Kidney epithelial cell (primary cell): ENCODE results near the gene CENATAC. TPM values are rescaled to one million over a fixed set of nuclear protein-coding genes. Genes with fewer than 3 reads are reported as not detected.

ENCODE experiments used
- DNase-seq: peaks from one replicate; pipeline ENCODE4 v3.0.0-alpha.2; 2010; ENCODE audit warnings: low read depth
- H3K27me3 ChIP-seq: 2 replicates; pipeline ENCODE4 v1.6.0; 2011; ENCODE audit warnings: low read length; ENCODE audit not compliant: control insufficient read depth, insufficient read depth
- H3K36me3 ChIP-seq: 2 replicates; pipeline ENCODE4 v1.5.1; 2011; ENCODE audit warnings: low read length; ENCODE audit not compliant: control insufficient read depth, insufficient read depth
- H3K4me3 ChIP-seq: 2 replicates; pipeline ENCODE4 v1.5.1; 2011; ENCODE audit warnings: low read depth, mild to moderate bottlenecking, control low read depth, low read length
- total RNA-seq: library from RNA; depleted of rRNA; stranded (reverse); fragments of >200 nt; gene quantifications from 2 replicates; pipeline ENCODE4 v1.2.3, GENCODE V29; 2015
- TF ChIP-seq, protein P1 (sequence below): IDR thresholded peaks from 2 replicates; pipeline ENCODE4 v1.5.1; 2011; ENCODE audit warnings: mild to moderate bottlenecking, moderate library complexity, low read length, control low read depth, inconsistent platforms; ENCODE audit not compliant: insufficient read depth, poor library complexity, severe bottlenecking

Gene CENATAC
- total RNA-seq, 1 donor from 2014 or later = 25.4 TPM

DNA sequence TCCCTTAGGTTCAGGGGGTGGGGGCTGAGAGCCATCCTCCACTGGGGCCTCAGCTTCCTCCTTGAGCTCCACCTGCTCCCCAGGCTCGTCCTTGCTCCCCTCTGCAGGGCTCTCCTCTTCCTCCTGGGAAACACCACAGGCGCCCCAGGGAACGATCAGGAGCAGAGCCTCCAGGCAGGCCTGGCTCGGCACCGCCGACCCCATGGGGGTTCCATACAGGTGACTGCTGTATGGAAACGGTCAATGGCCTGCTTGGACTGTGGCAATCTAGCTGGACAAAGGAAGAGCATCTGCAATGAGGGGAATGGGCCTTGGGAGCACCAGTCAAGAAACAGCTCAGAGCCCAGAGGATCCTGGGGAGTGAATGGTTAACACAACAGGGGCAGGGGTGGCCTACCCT is 51.1 kb downstream of the CENATAC start:
- peaks cover 11% of the 10 kb centered on the region for H3K36me3 ChIP-seq
- no peaks in the 10 kb centered on the region for H3K27me3 ChIP-seq
- TF ChIP-seq, protein P1, sequence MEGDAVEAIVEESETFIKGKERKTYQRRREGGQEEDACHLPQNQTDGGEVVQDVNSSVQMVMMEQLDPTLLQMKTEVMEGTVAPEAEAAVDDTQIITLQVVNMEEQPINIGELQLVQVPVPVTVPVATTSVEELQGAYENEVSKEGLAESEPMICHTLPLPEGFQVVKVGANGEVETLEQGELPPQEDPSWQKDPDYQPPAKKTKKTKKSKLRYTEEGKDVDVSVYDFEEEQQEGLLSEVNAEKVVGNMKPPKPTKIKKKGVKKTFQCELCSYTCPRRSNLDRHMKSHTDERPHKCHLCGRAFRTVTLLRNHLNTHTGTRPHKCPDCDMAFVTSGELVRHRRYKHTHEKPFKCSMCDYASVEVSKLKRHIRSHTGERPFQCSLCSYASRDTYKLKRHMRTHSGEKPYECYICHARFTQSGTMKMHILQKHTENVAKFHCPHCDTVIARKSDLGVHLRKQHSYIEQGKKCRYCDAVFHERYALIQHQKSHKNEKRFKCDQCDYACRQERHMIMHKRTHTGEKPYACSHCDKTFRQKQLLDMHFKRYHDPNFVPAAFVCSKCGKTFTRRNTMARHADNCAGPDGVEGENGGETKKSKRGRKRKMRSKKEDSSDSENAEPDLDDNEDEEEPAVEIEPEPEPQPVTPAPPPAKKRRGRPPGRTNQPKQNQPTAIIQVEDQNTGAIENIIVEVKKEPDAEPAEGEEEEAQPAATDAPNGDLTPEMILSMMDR = no peak

DNA sequence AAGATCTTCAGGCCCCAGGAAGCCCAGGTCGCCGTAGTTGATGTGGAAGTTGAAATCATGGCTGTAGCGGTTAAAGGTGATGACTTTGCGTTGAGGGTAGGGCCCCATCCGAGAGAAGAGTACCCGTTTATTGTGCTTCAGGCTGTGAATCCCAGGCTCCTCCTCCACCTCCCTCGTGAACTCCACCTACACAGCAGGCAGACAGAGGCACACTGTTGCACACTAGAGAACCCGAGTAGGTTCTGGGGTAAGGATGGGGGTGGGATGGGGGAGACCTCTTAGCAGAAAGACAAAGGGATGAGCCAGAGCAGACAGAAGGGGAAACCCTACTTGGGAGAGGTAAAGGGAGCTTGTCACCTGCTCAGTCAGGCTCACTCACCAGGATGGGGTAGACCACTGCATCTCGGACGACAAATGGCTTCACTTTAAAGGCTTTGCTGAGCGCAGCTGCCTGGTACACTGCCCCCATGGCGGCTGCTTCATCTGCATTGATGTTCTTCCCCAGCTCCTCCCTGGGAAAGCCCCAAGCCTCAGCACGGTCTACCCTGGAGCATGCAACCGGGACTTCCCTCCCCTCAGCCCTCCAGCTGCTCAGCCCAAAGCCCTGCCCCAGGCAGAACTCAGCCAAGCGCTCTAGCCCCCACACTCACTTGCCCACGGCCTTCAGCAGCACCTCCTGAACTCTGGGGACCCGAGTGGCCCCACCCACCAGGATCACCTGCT is 53.7 kb downstream of the CENATAC start:
- DNase-seq = no peak
- H3K27me3 ChIP-seq = no peaks in the 10 kb centered on the region
- TF ChIP-seq, protein P1 = no peak
- H3K4me3 ChIP-seq = no peak overlapping the region
- peaks cover 7% of the 10 kb centered on the region for H3K36me3 ChIP-seq

More for the DNA sequence above, 51.1 kb downstream of the CENATAC start:
- DNase-seq = no peak
- no peak overlapping the region for H3K4me3 ChIP-seq

DNA sequence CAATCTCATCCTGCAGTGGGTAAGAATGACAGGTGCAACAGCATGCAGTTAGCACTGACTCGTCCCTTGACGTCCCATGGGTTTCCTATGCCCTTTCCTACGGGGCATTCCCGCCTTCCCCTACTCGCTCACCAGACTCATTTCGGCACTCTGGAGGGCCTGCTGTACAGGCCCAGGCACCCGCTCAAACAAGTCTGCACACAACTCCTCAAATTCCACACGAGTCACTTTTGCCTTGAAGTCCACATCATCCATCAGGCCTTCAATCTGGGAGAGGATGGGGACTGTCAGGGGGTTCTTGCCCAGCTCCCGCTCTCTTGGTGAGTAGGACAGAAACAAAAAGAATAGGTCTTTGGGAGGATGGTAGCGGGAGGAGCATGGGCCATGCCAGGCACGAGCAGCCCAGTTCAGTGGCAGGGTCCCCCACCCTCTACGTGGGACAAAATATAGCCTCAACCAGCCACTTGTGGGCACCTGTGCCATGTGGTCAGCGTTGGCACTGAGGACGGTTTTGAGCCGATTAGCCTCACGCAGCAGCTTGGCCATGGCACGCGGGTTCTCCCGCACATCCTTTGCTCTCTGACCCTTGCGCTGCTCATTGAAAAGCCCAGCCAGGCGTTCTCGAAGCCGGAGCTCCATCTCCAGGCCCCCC is 54.4 kb downstream of the CENATAC start:
- no peak for DNase-seq
- Histone ChIP-seq H3K27me3 (no peaks in the 10 kb centered on the region), H3K36me3 (peaks cover 5% of the 10 kb centered on the region), H3K4me3 (no peak overlapping the region)
- TF ChIP-seq, protein P1 = no peak

DNA sequence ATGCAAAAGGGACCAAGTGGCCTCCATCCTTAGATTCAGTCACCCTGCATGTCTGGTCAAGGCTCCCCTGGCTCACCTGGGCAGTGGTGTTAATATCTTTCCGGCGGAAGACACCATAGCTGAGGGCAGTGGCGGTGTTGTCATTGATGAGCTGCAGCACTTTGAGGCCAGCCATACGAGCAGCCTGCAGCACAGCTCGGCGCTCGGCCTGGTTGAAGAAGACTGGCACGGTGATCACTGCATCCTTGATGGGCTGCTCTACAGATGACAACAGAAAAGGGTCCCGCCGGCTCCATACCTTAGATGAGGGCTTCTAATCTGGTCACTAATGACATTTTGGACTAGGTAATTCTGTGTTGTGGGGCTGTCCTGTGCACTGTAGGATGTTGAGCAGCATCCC is 56.5 kb downstream of the CENATAC start:
- Histone ChIP-seq H3K27me3 (no peaks in the 10 kb centered on the region), H3K36me3 (peaks cover 3% of the 10 kb centered on the region), H3K4me3 (no peak overlapping the region)
- TF ChIP-seq, protein P1 = no peak
- DNase-seq = no peak

DNA sequence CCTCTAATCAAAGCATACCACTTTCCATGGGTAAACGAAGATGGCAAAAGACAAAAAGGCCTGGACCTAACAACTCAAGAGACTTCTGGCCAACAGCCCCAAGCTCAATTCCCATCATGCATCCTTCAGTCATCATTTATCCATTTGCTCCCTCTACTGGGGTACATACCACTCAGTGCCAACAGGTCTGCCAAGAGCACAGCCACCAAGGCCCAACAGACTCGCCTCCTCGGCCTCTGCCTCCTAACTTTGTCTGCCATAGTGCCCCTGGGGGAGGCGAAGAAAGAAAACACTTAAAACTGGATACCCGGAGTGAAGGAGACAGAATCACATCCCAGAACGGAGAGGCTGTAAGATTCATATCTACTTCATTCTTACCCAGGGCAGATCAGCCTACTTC is 58.0 kb downstream of the CENATAC start:
- DNase-seq = no peak
- peak overlapping the region; percentile 74 for H3K4me3 ChIP-seq
- H3K36me3 ChIP-seq = peaks cover 1% of the 10 kb centered on the region
- TF ChIP-seq, protein P1 = peak; percentile 41
- no peaks in the 10 kb centered on the region for H3K27me3 ChIP-seq
